Peyer's patch (tissue), 4 donors: Measurements from ENCODE around the gene POU6F1. TPM values are rescaled to one million over a fixed set of nuclear protein-coding genes. Genes with fewer than 3 reads are reported as not detected.

Source experiments
- DNase-seq, 3 donors: peaks; one replicate each; pipeline ENCODE4 v3.0.0-alpha.2; 2017 to 2019
- H3K27ac ChIP-seq, 4 donors: fragments of 200-600 bp; sonication (generic); one replicate each; pipeline ENCODE4 v1.5.1; 2016 to 2019
- H3K27me3 ChIP-seq, 2 donors: fragments of 200-600 bp; sonication (generic); one replicate each; pipeline ENCODE4 v1.5.1; 2019
- H3K36me3 ChIP-seq, 3 donors: fragments of 200-600 bp; sonication (generic); one replicate each; pipeline ENCODE4 v1.5.1; 2016 to 2019
- H3K4me1 ChIP-seq, 4 donors: fragments of 200-600 bp; sonication (generic); one replicate each; pipeline ENCODE4 v1.5.1; 2016 to 2019
- H3K4me3 ChIP-seq, 4 donors: fragments of 200-600 bp; sonication (generic); 1 replicate in 3 of 4; 2 replicates in 1 of 4; pipeline ENCODE4 v1.5.1; 2016 to 2019; ENCODE audit warnings: mild to moderate bottlenecking in 1 of 4
- H3K9me3 ChIP-seq, 4 donors: fragments of 200-600 bp; sonication (generic); one replicate each; pipeline ENCODE4 v1.5.1; 2016 to 2019; ENCODE audit warnings: mild to moderate bottlenecking in 1 of 4
- CTCF ChIP-seq, 6 experiments: fragments of 450-650 bp in 4 of 6; fragments of 200-600 bp in 2 of 6; sonication (generic) in 1 of 6; IDR thresholded peaks; one replicate each; pipeline ENCODE4 v1.5.1; 2017 to 2019; ENCODE audit warnings: antibody characterized with exemption in 6 of 6, mild to moderate bottlenecking in 3 of 6, moderate library complexity in 1 of 6
- POLR2A ChIP-seq, 2 donors: fragments of 450-650 bp; IDR thresholded peaks; one replicate each; pipeline ENCODE4 v1.5.1; 2017; ENCODE audit warnings: antibody characterized with exemption in 2 of 2, mild to moderate bottlenecking in 2 of 2, moderate library complexity in 2 of 2
- total RNA-seq, 4 donors: library from RNA; depleted of rRNA; stranded (reverse); fragments of >200 nt; gene quantifications; one replicate each; pipeline ENCODE4 v1.1.0, GENCODE V29; 2016

POU6F1 gene
- total RNA-seq, 4 donors from 2014 or later = 1.4 to 19.8 (median 6.6) TPM

DNA sequence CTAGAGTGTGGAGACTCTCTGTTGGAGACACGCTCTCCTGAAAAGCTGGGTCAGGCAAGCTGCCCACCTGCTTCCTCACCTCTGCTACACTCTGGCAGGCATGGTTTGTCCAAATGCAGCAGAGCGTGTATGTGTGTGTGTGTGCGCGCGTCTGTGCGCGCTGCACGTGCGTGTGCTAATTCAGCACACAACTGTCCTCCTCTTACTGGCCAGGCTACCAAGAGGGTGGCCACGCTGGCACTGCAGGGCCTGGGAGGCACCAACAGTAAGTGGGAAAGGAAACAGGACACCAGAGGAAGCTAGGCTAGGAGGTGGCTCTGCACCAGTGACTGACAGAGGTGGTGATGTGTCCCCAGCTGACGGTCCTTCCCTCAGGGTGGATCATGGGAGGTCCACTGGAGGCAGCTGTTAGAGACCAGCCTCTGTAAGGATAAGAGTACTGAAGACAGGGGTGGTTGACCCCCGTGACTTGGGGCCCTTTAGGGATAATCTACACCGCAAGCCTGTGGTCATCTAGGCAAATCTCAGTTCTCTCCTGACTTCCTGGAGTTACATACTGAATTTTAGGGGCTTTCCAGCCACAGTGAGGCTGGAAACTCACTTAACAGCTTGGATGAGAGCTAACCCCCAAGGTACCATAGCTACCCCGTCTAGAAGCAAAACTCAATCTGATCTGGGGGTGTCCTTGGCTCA, 29.4 kb downstream of the POU6F1 start:
- Histone ChIP-seq H3K4me1 (peaks cover 0 to 7% (median 0%) of the 10 kb centered on the region in 4 donors), H3K9me3 (no peaks in the 10 kb centered on the region), H3K27me3 (no peaks in the 10 kb centered on the region), H3K36me3 (peaks cover 0 to 8% (median 0%) of the 10 kb centered on the region in 3 donors), H3K4me3 (no peak overlapping the region), H3K27ac (peak overlapping the region in 1 of 4 donors; percentile 11)
- TF ChIP-seq POLR2A (IDR thresholded peaks at IDR 0.05) (no peak), CTCF (IDR thresholded peaks at IDR 0.05) (no peak)
- peak in 2 of 3 donors; percentile 31 to 53 for DNase-seq

DNA sequence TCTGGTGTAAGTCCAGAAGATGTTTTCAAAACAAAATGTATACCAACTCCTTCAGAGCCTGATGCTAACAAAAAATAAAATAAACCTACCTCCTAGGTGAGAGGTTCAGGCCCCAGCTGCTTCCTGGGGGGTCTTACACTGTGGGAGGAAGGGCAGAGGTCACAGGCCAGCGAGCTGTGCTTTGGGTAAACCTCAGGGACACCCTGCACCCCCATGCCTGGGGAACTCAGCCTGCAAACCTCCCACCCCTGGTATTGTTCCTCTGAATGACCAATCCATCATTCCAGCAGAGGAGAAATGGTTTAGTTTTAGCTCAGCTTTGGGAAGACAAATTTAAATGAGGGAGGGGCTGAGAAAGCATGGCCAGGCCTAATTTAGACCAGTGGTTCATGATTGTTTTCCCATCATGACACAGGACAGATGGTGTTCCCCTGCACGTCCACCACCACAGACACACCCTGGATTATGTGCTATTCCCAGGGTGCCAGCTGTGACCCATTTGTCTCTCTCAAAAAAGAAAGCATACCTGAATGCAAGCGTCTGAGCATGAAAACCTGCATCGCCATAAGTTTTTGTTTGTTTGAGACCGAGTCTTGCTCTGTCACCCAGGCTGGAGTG, 30.4 kb downstream of the POU6F1 start:
- Histone ChIP-seq H3K4me1 (peaks cover 0 to 7% (median 0%) of the 10 kb centered on the region in 4 donors), H3K27ac (no peak overlapping the region), H3K27me3 (no peaks in the 10 kb centered on the region), H3K36me3 (peaks cover 0 to 8% (median 0%) of the 10 kb centered on the region in 3 donors), H3K4me3 (no peak overlapping the region), H3K9me3 (no peaks in the 10 kb centered on the region)
- TF ChIP-seq CTCF (IDR thresholded peaks at IDR 0.05) (no peak), POLR2A (IDR thresholded peaks at IDR 0.05) (no peak)
- no peak for DNase-seq

GRCh38 chr12:51186465-51187085, 31.3 kb downstream of the POU6F1 start:
- no peak for DNase-seq
- no peaks in the 10 kb centered on the region for H3K27me3 ChIP-seq
- peaks cover 0 to 8% (median 0%) of the 10 kb centered on the region in 3 donors for H3K36me3 ChIP-seq
- H3K4me3 ChIP-seq = no peak overlapping the region
- no peak overlapping the region for H3K27ac ChIP-seq
- no peak for TF ChIP-seq CTCF (IDR thresholded peaks at IDR 0.05)
- peaks cover 0 to 7% (median 0%) of the 10 kb centered on the region in 4 donors for H3K4me1 ChIP-seq
- H3K9me3 ChIP-seq = no peaks in the 10 kb centered on the region

DNA sequence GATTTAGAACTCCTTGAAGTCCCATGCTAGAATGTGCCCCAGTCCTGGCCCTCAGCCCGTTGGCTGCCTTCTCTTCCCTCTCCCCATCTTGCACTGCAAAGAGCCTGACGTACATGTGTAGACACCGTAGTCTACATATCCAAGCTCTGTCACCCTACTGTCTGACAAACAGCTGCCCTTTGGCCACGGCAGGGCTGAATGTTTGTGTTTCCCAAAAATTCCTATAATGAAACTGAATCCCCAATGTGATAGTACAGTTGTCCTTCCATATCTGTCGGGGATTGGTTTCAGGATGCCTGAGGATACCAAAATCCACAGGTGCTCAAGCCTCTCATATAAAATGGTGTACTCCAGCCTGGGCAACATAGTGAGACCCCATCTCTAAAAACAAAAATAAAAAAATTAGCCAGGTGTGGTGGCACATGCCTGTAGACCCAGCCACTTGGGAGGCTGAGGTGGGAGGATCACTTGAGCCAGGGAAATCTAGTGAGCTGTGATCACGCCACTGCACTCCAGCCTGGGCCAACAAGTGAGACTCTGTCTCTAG, 32.6 kb downstream of the POU6F1 start:
- peaks cover 0 to 7% (median 0%) of the 10 kb centered on the region in 4 donors for H3K4me1 ChIP-seq

More for the DNA sequence above, 32.6 kb downstream of the POU6F1 start:
- Histone ChIP-seq H3K36me3 (peaks cover 0 to 5% (median 0%) of the 10 kb centered on the region in 3 donors), H3K9me3 (no peaks in the 10 kb centered on the region), H3K27me3 (no peaks in the 10 kb centered on the region), H3K4me3 (no peak overlapping the region), H3K27ac (no peak overlapping the region)
- DNase-seq = no peak
- no peak for TF ChIP-seq CTCF (IDR thresholded peaks at IDR 0.05)
- TF ChIP-seq POLR2A (IDR thresholded peaks at IDR 0.05) = no peak
